COR-L47 (cell line): ENCODE measurements around the gene GOLGA6L9.
"Not testable (repeated sequence)": the region's sequence is repeated elsewhere in the genome, so short reads cannot be mapped to it uniquely, and the experiment has no call there.

Experiments used
- DNase-seq: peaks from one replicate; lab custom pipeline; 2025; lab: John Stamatoyannopoulos, UW

GOLGA6L9 gene, protein sequence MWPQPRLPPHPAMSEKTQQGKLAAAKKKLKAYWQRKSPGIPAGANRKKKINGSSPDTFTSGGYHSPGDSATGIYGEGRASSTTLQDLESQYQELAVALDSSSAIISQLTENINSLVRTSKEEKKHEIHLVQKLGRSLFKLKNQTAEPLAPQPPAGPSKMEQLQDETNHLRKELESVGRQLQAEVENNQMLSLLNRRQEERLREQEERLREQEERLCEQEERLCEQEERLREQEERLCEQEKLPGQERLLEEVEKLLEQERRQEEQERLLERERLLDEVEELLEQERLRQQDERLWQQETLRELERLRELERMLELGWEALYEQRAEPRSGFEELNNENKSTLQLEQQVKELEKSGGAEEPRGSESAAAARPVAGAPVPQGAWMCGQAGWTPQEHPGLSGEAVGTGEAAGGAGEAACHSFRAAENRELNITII

DNA sequence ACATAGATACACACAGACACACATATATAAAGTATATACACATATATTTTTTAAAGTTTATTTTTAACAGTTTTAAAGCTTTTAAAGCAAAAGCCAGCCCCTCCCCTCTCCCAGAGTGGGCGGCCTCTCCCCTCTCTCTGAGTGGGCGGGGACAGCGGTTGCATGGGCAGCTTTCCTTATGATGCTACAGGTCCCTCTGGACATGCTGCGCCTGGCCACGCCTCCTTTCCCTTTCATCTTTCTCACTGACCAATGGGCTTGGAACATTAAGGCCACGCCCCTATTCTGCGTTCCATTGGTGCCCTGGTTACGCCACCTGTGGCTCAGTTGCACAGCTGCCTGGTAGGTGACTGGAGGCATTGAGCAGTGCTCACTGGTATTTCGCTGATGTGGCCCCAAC, at the start of gene GOLGA6L9:
Gene GOLGA6L9, plus strand, starts transcription at position 124 of the 400 bp plus-strand sequence. Its CDS starts 264 bp downstream, at position 388.
- DNase-seq = not testable (repeated sequence)

- not testable (repeated sequence) for DNase-seq
Observed at GRCh38 chr15:82381330-82381955, 48.2 kb upstream of the GOLGA6L9 start.

DNA sequence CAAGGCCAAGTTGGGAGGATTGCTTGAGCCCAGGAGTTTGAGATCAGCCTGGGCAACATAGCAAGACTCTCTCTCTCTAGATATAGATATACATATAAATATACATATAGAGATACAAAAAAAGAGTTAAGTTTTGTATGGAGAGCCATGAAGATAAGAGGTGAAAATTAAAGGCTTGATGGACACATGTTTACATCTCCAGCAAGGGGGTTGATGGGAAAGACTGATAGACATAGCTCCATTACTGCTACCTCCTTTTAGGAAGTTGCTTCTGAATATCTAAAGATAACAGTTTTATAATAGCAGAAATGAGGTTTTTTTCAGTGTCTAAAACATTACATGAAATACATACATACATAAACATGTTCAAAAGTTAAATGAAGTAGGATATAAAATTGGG, 42.4 kb upstream of the GOLGA6L9 start:
- not testable (repeated sequence) for DNase-seq

GRCh38 chr15:82390152-82390551, 39.5 kb upstream of the GOLGA6L9 start:
- DNase-seq = not testable (repeated sequence)

DNA sequence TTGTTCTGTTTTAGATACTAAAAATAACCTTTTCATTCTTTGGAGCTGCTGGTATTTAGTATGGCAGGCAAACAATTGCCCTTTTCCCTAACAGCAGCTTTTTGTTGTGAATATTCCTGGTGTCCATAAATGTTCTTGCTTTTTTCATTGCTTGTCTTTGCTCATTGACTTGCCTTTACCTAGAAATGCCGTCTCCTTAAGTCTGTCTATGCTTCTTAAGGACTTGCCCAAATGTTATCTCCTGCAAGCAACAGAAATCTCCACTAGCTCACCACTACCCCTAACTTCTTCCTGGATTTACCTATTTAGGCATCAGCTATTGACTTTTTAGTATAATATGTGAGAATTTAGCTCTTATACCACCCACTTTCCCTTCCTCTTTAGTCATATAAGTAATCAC, 37.5 kb upstream of the GOLGA6L9 start:
- not testable (repeated sequence) for DNase-seq

GRCh38 chr15:82393671-82394070, 35.9 kb upstream of the GOLGA6L9 start:
- DNase-seq = no peak

- not testable (repeated sequence) for DNase-seq
Observed at GRCh38 chr15:82395788-82396187, 33.8 kb upstream of the GOLGA6L9 start.

DNA sequence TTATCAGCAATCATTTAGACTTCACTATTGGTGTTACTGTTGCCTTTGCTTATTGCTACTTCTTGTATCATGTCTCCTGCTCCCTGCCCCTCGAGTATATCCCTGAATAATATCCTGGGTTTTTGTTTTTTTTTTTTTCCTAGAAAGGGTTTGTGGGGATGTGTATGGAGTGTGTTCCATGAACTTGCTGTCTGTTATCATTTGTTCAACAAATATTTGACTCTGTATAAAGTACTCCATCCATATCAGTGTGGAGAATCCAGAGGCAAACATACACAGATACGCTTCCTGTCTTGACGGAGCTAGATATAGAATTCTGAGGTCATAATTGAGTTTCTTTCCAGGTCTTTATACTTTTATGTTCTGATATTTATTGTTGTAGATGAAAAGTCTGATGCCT, 31.8 kb upstream of the GOLGA6L9 start:
- DNase-seq = no peak

GRCh38 chr15:82398785-82399184, 30.8 kb upstream of the GOLGA6L9 start:
- no peak for DNase-seq

DNA sequence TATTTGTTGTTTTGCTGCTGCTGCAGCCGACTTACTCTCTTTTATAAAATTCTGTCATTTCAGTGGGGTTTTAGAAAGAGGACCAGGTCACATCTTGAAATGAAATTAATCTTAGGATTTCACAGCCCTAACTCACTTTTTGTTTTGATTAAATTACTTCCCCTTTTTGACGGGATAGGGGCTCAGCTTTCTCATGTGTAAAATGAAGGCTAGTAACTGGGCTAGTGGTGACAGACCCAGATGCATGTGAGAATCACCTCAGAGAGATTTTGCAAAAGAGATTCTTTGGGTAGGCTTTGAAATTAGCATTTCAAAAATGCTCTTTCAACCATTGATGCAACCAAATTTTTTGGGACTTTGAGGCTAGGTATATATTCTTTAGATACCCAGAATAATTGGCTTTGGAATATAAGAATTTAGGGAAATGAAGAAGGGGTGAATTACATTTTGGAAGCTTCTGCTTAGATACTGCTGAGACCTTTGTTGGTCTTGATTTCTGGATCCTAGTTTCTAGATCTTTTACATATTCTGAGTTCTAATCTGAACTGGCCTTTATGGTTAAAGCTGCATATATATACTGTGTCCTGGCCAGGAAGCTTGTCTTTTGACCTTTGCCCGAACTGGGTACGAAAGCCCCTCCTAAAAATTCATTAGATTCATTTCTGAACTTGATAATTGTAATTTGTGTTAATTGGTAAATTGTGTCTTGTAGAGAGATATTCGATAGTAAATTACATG, 30.1 kb upstream of the GOLGA6L9 start:
- not testable (repeated sequence) for DNase-seq

- not testable (repeated sequence) for DNase-seq
Observed at GRCh38 chr15:82401918-82402317, 27.7 kb upstream of the GOLGA6L9 start.

DNA sequence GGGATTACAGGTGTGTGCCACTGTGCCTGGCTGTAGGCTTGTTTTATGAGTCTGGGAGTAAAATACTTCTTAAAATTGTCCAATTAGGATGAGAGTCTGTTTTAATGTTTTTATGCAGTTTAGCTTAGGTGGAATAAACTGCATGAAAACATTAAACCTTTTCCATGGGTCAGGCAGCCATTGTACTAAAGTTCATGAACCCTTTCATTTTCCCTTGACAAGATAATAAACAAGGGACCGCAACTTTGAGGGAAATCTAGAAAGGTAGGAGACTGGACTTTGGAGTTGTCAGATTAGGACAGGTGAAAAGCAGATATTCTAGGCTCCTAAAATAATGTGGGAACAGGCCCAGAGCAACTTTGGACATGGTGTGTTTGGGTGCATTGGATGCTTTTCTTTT, 27.3 kb upstream of the GOLGA6L9 start:
- not testable (repeated sequence) for DNase-seq

DNA sequence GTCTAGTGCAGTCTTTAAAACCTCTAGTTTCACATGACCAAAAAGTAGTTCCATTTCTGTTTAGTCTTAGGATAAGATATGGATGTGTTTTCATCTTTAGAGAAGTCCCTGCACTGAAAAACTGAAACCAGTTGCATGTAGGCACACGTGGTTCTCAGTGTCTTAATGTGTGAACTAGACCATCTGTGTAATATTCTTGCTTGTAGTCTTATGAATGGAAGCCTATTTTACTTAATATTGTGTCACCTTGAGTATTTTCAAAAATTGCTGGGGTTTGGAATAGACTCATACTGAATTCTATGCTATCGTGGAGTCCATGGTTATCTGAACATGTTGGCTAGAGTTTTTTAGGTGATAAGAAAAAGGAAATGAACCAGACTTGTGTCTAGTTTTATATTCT, 23.4 kb upstream of the GOLGA6L9 start:
- DNase-seq = not testable (repeated sequence)

- not testable (repeated sequence) for DNase-seq
Observed at GRCh38 chr15:82410306-82410705, 19.3 kb upstream of the GOLGA6L9 start.

- not testable (repeated sequence) for DNase-seq
Observed at GRCh38 chr15:82411595-82411994, 18.0 kb upstream of the GOLGA6L9 start.

- not testable (repeated sequence) for DNase-seq
Observed at GRCh38 chr15:82414525-82415191, 15.0 kb upstream of the GOLGA6L9 start.

GRCh38 chr15:82420516-82420915, 9.1 kb upstream of the GOLGA6L9 start:
- DNase-seq = not testable (repeated sequence)

DNA sequence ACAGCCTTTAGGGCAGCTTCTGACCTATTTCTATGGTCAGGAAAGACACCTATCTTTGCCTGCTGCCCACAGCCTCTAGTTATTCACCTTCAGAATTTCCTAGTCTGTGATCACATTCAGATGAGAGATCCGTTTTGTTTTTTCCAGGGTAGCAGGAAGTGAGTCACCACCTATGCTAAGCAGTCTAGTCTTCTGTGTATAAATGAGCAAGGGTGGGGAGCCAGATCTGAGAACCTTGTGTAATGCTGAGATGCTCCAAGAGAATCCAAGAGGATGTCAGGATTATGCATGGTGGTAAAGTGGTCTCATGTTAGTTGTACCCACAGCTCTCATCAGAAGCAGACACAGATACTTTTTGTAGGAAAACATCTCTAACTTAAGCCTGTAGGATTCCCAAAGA, 8.7 kb upstream of the GOLGA6L9 start:
- DNase-seq = not testable (repeated sequence)

DNA sequence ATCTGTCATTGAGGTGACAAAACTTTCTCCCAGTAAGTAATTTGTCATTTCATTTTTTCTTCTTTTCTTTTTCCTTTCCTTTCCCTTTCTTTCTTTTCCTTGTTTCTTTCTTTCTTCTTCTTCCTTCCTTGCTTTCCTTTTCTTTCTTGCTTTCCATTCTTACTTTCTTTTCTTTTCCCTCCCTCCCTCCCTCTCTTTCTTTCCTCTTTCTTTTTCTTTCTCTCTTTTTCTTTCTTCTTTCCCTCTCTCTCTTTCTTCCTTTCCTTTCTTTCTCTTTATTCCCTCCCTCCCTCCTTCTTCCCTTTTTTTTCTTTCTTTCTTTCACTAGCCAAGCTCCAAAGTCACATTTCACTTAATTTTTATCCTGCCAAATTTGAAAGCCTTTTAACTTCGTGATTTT, 2.5 kb upstream of the GOLGA6L9 start:
- not testable (repeated sequence) for DNase-seq

DNA sequence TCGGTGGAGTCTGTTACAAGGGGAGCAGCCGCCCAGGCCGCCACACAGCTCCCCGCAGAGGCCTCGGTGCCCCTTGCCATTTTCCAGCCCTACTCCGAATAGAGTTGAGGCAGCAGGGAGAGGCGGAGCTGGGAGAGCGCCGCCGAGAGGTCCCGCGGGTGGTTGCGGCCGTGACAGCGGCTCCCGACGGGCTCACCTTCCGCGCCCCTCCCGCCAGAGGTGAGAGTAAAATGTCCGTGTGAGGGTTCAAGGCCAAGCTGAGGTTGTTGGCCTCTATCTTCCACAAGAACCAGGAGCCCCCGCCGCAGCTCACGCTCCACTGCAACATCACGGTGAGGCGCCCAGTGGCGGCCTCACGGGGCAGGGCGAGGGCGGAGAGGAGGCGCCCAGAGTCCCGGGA, 15.8 kb downstream of the GOLGA6L9 start:
- not testable (repeated sequence) for DNase-seq

DNA sequence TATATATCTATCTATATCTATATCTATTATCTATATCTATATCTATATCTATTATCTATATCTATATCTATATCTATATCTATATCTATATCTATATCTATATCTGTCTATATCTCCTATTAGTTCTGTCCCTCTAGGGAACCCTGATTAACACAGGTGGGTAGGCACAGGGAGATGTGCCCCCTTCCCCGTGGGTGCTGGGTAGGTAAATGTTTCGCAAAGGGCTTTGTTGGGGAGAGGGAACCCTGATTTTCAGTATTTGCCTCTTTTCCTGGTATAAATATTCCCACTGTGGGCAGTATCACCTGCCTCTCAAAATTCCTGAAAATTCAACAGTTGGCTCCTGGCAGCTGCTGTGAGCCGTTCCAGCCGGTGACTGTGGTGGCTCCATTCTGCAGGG, 27.7 kb downstream of the GOLGA6L9 start:
- not testable (repeated sequence) for DNase-seq

- not testable (repeated sequence) for DNase-seq
Observed at GRCh38 chr15:82465629-82466028, 36.0 kb downstream of the GOLGA6L9 start.
